GM23248 (cell line): ENCODE measurements around the gene MAGEA9B.
"Not testable (repeated sequence)": the region's sequence is repeated elsewhere in the genome, so short reads cannot be mapped to it uniquely, and the experiment has no call there.

Experiments used
- EZH2 ChIP-seq: fragments of 200-600 bp; sonication (generic); IDR thresholded peaks from 2 replicates; pipeline ENCODE4 v1.6.1; 2018; ENCODE audit warnings: antibody characterized with exemption, mild to moderate bottlenecking; ENCODE audit not compliant: insufficient read depth, poor library complexity, severe bottlenecking
- EZH2phosphoT487 ChIP-seq: fragments of 200-600 bp; sonication (generic); IDR thresholded peaks from 2 replicates; pipeline ENCODE4 v1.6.1; 2018; ENCODE audit warnings: antibody characterized with exemption, moderate library complexity, mild to moderate bottlenecking, low read depth; ENCODE audit not compliant: insufficient read depth

GRCh38 chrX:149605248-149605885 is 18.1 kb upstream of the MAGEA9B start:
- TF ChIP-seq EZH2, EZH2phosphoT487: not testable (repeated sequence)
